IPS-20b (cell line): ENCODE data around the gene SEMA3F.

Experiments used
- H3K27ac ChIP-seq: one replicate; pipeline ENCODE4 v1.5.1; 2013; ENCODE audit warnings: low read length
- H3K27me3 ChIP-seq: 2 replicates; pipeline ENCODE4 v1.6.1; 2013; ENCODE audit warnings: mild to moderate bottlenecking, low read length, inconsistent platforms; ENCODE audit not compliant: insufficient read depth
- H3K36me3 ChIP-seq: 2 replicates; pipeline ENCODE4 v1.6.1; 2013; ENCODE audit warnings: low read depth, mild to moderate bottlenecking, inconsistent platforms, low read length, moderate library complexity; ENCODE audit not compliant: insufficient read depth
- H3K4me1 ChIP-seq: 2 replicates; pipeline ENCODE4 v1.6.1; 2013; ENCODE audit warnings: mild to moderate bottlenecking, control low read depth, inconsistent platforms, low read length, moderate library complexity; ENCODE audit not compliant: insufficient read depth
- H3K4me3 ChIP-seq: 2 replicates; pipeline ENCODE4 v1.5.1; 2013; ENCODE audit warnings: mild to moderate bottlenecking, low read length, inconsistent platforms
- H3K9ac ChIP-seq: 2 replicates; pipeline ENCODE4 v1.6.1; 2013; ENCODE audit warnings: low read depth, mild to moderate bottlenecking, inconsistent platforms, low read length, moderate library complexity
- H3K9me3 ChIP-seq: 2 replicates; pipeline ENCODE4 v1.6.1; 2013; ENCODE audit warnings: mild to moderate bottlenecking, low read depth, low read length, inconsistent platforms; ENCODE audit not compliant: insufficient read depth

The SEMA3F gene

GRCh38 chr3:50123394-50124051 is 31.6 kb upstream of the SEMA3F start:
- H3K9ac ChIP-seq, result no peak overlapping the region
- no peak overlapping the region for H3K4me3 ChIP-seq
- H3K9me3 ChIP-seq, result no peaks in the 10 kb centered on the region
- H3K4me1 ChIP-seq, result peaks cover 15% of the 10 kb centered on the region
- no peak overlapping the region for H3K27ac ChIP-seq
- H3K36me3 ChIP-seq, result peaks cover 18% of the 10 kb centered on the region
- no peaks in the 10 kb centered on the region for H3K27me3 ChIP-seq

GRCh38 chr3:50124052-50124799 is 30.9 kb upstream of the SEMA3F start:
- Histone ChIP-seq H3K27ac (peak overlapping the region; percentile 7), H3K4me3 (no peak overlapping the region), H3K9ac (peak overlapping the region; percentile 33; the same call in 1 of the 2 replicates), H3K4me1 (peaks cover 15% of the 10 kb centered on the region), H3K36me3 (peaks cover 11% of the 10 kb centered on the region; the same call in 1 of the 2 replicates), H3K9me3 (no peaks in the 10 kb centered on the region), H3K27me3 (no peaks in the 10 kb centered on the region)

GRCh38 chr3:50124800-50125178 is 30.3 kb upstream of the SEMA3F start:
- Histone ChIP-seq H3K36me3 (peaks cover 7% of the 10 kb centered on the region; the same call in 1 of the 2 replicates), H3K9ac (peak overlapping the region; percentile 33; the same call in 1 of the 2 replicates), H3K27me3 (no peaks in the 10 kb centered on the region), H3K4me1 (peaks cover 15% of the 10 kb centered on the region), H3K4me3 (no peak overlapping the region), H3K27ac (peak overlapping the region; percentile 7), H3K9me3 (no peaks in the 10 kb centered on the region)

GRCh38 chr3:50125541-50126286 is 29.4 kb upstream of the SEMA3F start:
- H3K27me3 ChIP-seq, result no peaks in the 10 kb centered on the region
- H3K36me3 ChIP-seq, result no peaks in the 10 kb centered on the region; the same call in 1 of the 2 replicates
- peaks cover 15% of the 10 kb centered on the region for H3K4me1 ChIP-seq
- no peak overlapping the region for H3K27ac ChIP-seq
- peak overlapping the region; percentile 55; the same call in 1 of the 2 replicates for H3K9ac ChIP-seq
- H3K9me3 ChIP-seq, result no peaks in the 10 kb centered on the region
- H3K4me3 ChIP-seq, result no peak overlapping the region

GRCh38 chr3:50126287-50127211 is 28.6 kb upstream of the SEMA3F start:
- H3K9ac ChIP-seq, result peak overlapping the region; percentile 55; the same call in 1 of the 2 replicates
- peaks cover 15% of the 10 kb centered on the region for H3K4me1 ChIP-seq
- no peaks in the 10 kb centered on the region for H3K9me3 ChIP-seq
- H3K27me3 ChIP-seq, result no peaks in the 10 kb centered on the region
- no peak overlapping the region for H3K4me3 ChIP-seq
- no peaks in the 10 kb centered on the region for H3K36me3 ChIP-seq
- H3K27ac ChIP-seq, result no peak overlapping the region

- peaks cover 15% of the 10 kb centered on the region for H3K4me1 ChIP-seq
- no peak overlapping the region for H3K27ac ChIP-seq
- H3K4me3 ChIP-seq, result no peak overlapping the region
Measured at GRCh38 chr3:50127251-50127691, 27.9 kb upstream of the SEMA3F start.

GRCh38 chr3:50128001-50128400 is 27.1 kb upstream of the SEMA3F start:
- Histone ChIP-seq H3K36me3 (no peaks in the 10 kb centered on the region), H3K9ac (no peak overlapping the region), H3K4me3 (no peak overlapping the region), H3K4me1 (peaks cover 15% of the 10 kb centered on the region), H3K9me3 (no peaks in the 10 kb centered on the region), H3K27ac (no peak overlapping the region), H3K27me3 (no peaks in the 10 kb centered on the region)

More at GRCh38 chr3:50127251-50127691, 27.9 kb upstream of the SEMA3F start:
- Histone ChIP-seq H3K36me3 (no peaks in the 10 kb centered on the region), H3K9ac (no peak overlapping the region), H3K27me3 (no peaks in the 10 kb centered on the region), H3K9me3 (no peaks in the 10 kb centered on the region)

- peaks cover 8% of the 10 kb centered on the region for H3K4me1 ChIP-seq
- H3K27ac ChIP-seq, result no peak overlapping the region
Measured at GRCh38 chr3:50130436-50130835, 24.7 kb upstream of the SEMA3F start.

GRCh38 chr3:50132421-50133282 is 22.5 kb upstream of the SEMA3F start:
- Histone ChIP-seq H3K9ac (no peak overlapping the region), H3K36me3 (no peaks in the 10 kb centered on the region), H3K4me3 (no peak overlapping the region), H3K27ac (no peak overlapping the region), H3K9me3 (no peaks in the 10 kb centered on the region), H3K27me3 (no peaks in the 10 kb centered on the region), H3K4me1 (peaks cover under 1% of the 10 kb centered on the region; the same call in 1 of the 2 replicates)

More at GRCh38 chr3:50130436-50130835, 24.7 kb upstream of the SEMA3F start:
- Histone ChIP-seq H3K9ac (no peak overlapping the region), H3K27me3 (no peaks in the 10 kb centered on the region), H3K4me3 (no peak overlapping the region), H3K36me3 (no peaks in the 10 kb centered on the region), H3K9me3 (no peaks in the 10 kb centered on the region)

- no peaks in the 10 kb centered on the region for H3K9me3 ChIP-seq
- no peaks in the 10 kb centered on the region for H3K36me3 ChIP-seq
- no peak overlapping the region for H3K27ac ChIP-seq
- no peaks in the 10 kb centered on the region for H3K27me3 ChIP-seq
- no peak overlapping the region for H3K9ac ChIP-seq
- peaks cover 7% of the 10 kb centered on the region; the same call in 1 of the 2 replicates for H3K4me1 ChIP-seq
- H3K4me3 ChIP-seq, result no peak overlapping the region
Measured at GRCh38 chr3:50133283-50133615, 21.9 kb upstream of the SEMA3F start.
